Ovary (tissue), 9 donors: ENCODE data around the gene PSMC3. TPM values are rescaled to one million over a fixed set of nuclear protein-coding genes. Genes with fewer than 3 reads are reported as not detected.

Experiments
- DNase-seq, 5 donors: peaks; one replicate each; pipeline ENCODE4 v3.0.0-alpha.2; 2019 to 2020
- H3K27ac ChIP-seq, 2 donors: fragments of 200-600 bp; one replicate each; pipeline versions ENCODE4 v1.5.1 to v1.8.0; 2019 to 2022
- H3K27me3 ChIP-seq: fragments of 200-600 bp; one replicate; pipeline ENCODE4 v1.8.0; 2022
- H3K36me3 ChIP-seq: fragments of 200-600 bp; sonication (generic); one replicate; pipeline ENCODE4 v1.5.1; 2019
- H3K4me1 ChIP-seq: one replicate; pipeline ENCODE4 v1.8.1; 2013; ENCODE audit warnings: mild to moderate bottlenecking, moderate library complexity; ENCODE audit not compliant: insufficient read depth
- H3K4me3 ChIP-seq: fragments of 200-600 bp; sonication (generic); one replicate; pipeline ENCODE4 v1.5.1; 2017
- H3K9me3 ChIP-seq, 2 donors: fragments of 200-600 bp in 1 of 2; sonication (generic) in 1 of 2; one replicate each; pipeline versions ENCODE4 v1.5.1 to v1.8.1; 2013 to 2019; ENCODE audit warnings: mild to moderate bottlenecking in 1 of 2, moderate library complexity in 1 of 2
- EP300 ChIP-seq: sonication (generic); formaldehyde crosslinking; IDR thresholded peaks from one replicate; pipeline ENCODE4 v1.6.1; 2017; ENCODE audit warnings: antibody characterized with exemption
- POLR2A ChIP-seq: fragments of 450-650 bp; IDR thresholded peaks from one replicate; pipeline ENCODE4 v1.6.1; 2017; ENCODE audit warnings: antibody characterized with exemption, mild to moderate bottlenecking, moderate library complexity
- WGBS, 3 donors: extraction: QIAGEN DNeasy Blood & Tissue Kit in 1 of 3; methylation state at CpG; one replicate each; pipeline versions ENCODE4 v1.1.5 to v1.1.7; 2013 to 2017; 5-methylcytosine and 5-hydroxymethylcytosine counted together
- intact Hi-C, 4 donors: fragments of 100-400 bp; cut with DNase I; formaldehyde crosslinking; loops; one replicate each; pipeline versions ENCODE4 v1.11.0 to v1.15.1; 2022 to 2023
- polyA plus RNA-seq, 2 donors: library from polyadenylated mRNA; stranded (reverse); fragments of 200-250 nt in 1 of 2; fragments of 350-450 nt in 1 of 2; fragmentation: Illumina TruSeq in 1 of 2; extraction: RNeasy Lipid Tissue Mini Kit (QIAGEN cat#74804) in 1 of 2; gene quantifications; one replicate each; pipeline ENCODE4 v1.2.3, GENCODE V29; 2013 to 2014
- total RNA-seq, 7 donors: library from RNA; depleted of rRNA in 2 of 7; stranded (reverse); fragments of >200 nt in 2 of 7; fragmentation: NEBNext Ultra II Directional in 3 of 7; extraction: Animal tissue kit (Norgen Biotek cat#: 25700) in 3 of 7; gene quantifications; one replicate each; pipeline versions ENCODE4 v1.1.0 to v1.2.4, GENCODE V29; 2016 to 2023
- TF ChIP-seq, protein P1 (sequence below), 3 donors: fragments of 450-650 bp in 2 of 3; fragments of 200-600 bp in 1 of 3; IDR thresholded peaks; one replicate each; pipeline versions ENCODE4 v1.5.1 to v1.8.0; 2016 to 2022; ENCODE audit warnings: antibody characterized with exemption in 3 of 3, mild to moderate bottlenecking in 1 of 3
- donor health status: DM: no; HTN: no; CAD: no; lungs with moderate emphysema.
- donor health status: DM: no; HTN: no; CAD: no.
- donor health status: Bipolar disorder and iron deficiency.
- donor health status: DM: yes; HTN: yes; CAD: no.
- donor health status: DM: no; HTN: no; CAD: no.
- donor health status: DM: yes; HTN: yes; CAD: no.

The PSMC3 gene
- total and polyA plus RNA-seq, 9 donors, result 60.7 to 267 (median 87.2) TPM

- Histone ChIP-seq H3K36me3 (no peaks in the 10 kb centered on the region), H3K9me3 (no peaks in the 10 kb centered on the region), H3K4me3 (no peak within 1 kb of the TSS), H3K27ac (no peak within 1 kb of the TSS), H3K27me3 (no peaks in the 10 kb centered on the region), H3K4me1 (no peaks in the 10 kb centered on the region)
- peak in 1 of 5 donors; percentile 36 for DNase-seq
- intact Hi-C loops, result loop anchor here (5.0 to 10.0 kb wide), 3 partner anchors 74 to 237 kb away; no protein-coding TSS in a partner anchor
- TF ChIP-seq, protein P1, sequence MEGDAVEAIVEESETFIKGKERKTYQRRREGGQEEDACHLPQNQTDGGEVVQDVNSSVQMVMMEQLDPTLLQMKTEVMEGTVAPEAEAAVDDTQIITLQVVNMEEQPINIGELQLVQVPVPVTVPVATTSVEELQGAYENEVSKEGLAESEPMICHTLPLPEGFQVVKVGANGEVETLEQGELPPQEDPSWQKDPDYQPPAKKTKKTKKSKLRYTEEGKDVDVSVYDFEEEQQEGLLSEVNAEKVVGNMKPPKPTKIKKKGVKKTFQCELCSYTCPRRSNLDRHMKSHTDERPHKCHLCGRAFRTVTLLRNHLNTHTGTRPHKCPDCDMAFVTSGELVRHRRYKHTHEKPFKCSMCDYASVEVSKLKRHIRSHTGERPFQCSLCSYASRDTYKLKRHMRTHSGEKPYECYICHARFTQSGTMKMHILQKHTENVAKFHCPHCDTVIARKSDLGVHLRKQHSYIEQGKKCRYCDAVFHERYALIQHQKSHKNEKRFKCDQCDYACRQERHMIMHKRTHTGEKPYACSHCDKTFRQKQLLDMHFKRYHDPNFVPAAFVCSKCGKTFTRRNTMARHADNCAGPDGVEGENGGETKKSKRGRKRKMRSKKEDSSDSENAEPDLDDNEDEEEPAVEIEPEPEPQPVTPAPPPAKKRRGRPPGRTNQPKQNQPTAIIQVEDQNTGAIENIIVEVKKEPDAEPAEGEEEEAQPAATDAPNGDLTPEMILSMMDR (IDR thresholded peaks at IDR 0.05), result no peak
- TF ChIP-seq EP300, result no peak
- TF ChIP-seq POLR2A, result no peak
- 66 to 74% (median 73%) methylated on average over 27 to 31 of the region's 31 CpGs for WGBS, 3 donors
Measured at GRCh38 chr11:47378010-47378835, 48.0 kb downstream of the PSMC3 start, which contains the start of gene SPI1. SPI1 (minus strand) TSS chr11:47378547; CDS start chr11:47378353, 194 bp downstream.

- H3K27ac ChIP-seq, result no peak overlapping the region
- H3K4me3 ChIP-seq, result no peak overlapping the region
- H3K9me3 ChIP-seq, result no peaks in the 10 kb centered on the region
- DNase-seq, result peak in 1 of 5 donors; percentile 30
- no peaks in the 10 kb centered on the region for H3K27me3 ChIP-seq
- TF ChIP-seq, protein P1 (IDR thresholded peaks at IDR 0.05), result no peak
- TF ChIP-seq EP300 (no peak), POLR2A (no peak)
- WGBS, 3 donors, result 76 to 85% (median 84%) methylated on average over 5 of the region's 5 CpGs
- intact Hi-C loops, result loop anchor here (5.0 to 10.0 kb wide), 3 partner anchors 75 to 237 kb away; no protein-coding TSS in a partner anchor
- H3K36me3 ChIP-seq, result no peaks in the 10 kb centered on the region
- H3K4me1 ChIP-seq, result no peaks in the 10 kb centered on the region
Measured at GRCh38 chr11:47377571-47378009, 48.6 kb downstream of the PSMC3 start.

GRCh38 chr11:47376525-47377371 is 49.5 kb downstream of the PSMC3 start:
- no peaks in the 10 kb centered on the region for H3K27me3 ChIP-seq
- TF ChIP-seq EP300 (no peak), POLR2A (no peak)
- TF ChIP-seq, protein P1 (IDR thresholded peaks at IDR 0.05), result no peak
- no peaks in the 10 kb centered on the region for H3K36me3 ChIP-seq
- no peak overlapping the region for H3K4me3 ChIP-seq
- no peak overlapping the region for H3K27ac ChIP-seq
- no peaks in the 10 kb centered on the region for H3K4me1 ChIP-seq
- 71 to 72% (median 72%) methylated on average over 11 to 14 of the region's 14 CpGs for WGBS, 3 donors
- H3K9me3 ChIP-seq, result no peaks in the 10 kb centered on the region
- intact Hi-C loops, result loop anchor here (5.0 to 10.0 kb wide), 3 partner anchors 76 to 238 kb away; no protein-coding TSS in a partner anchor
- DNase-seq, result peak in 1 of 5 donors; percentile 33

GRCh38 chr11:47376107-47376524 is 50.1 kb downstream of the PSMC3 start:
- WGBS, 3 donors, result 81 to 87% (median 83%) methylated on average over 8 of the region's 8 CpGs
- Histone ChIP-seq H3K36me3 (no peaks in the 10 kb centered on the region), H3K27me3 (no peaks in the 10 kb centered on the region), H3K27ac (no peak overlapping the region), H3K4me3 (no peak overlapping the region), H3K4me1 (no peaks in the 10 kb centered on the region), H3K9me3 (no peaks in the 10 kb centered on the region)
- peak in 1 of 5 donors; percentile 16 for DNase-seq
- no peak for TF ChIP-seq POLR2A
- TF ChIP-seq, protein P1 (IDR thresholded peaks at IDR 0.05), result no peak
- no peak for TF ChIP-seq EP300
- intact Hi-C loops, result loop anchor here (5.0 to 10.0 kb wide), 3 partner anchors 76 to 239 kb away; no protein-coding TSS in a partner anchor
